Measurements from ENCODE around the gene OSTN. TPM values are rescaled to one million over a fixed set of nuclear protein-coding genes. Genes with fewer than 3 reads are reported as not detected.
A peak's percentile ranks its signal among the peaks of the same experiment; 100 is the strongest.

OSTN gene
- total RNA-seq, 3 donors from 2014 or later (not counting 1 experiment from before 2014, with no cell fraction given): not detected

- Histone ChIP-seq H3K36me3 (ENCODE audit: control insufficient read depth, insufficient read depth, low read length) (no peaks in the 10 kb centered on the region), H3K4me1 (ENCODE audit: control insufficient read depth, insufficient read depth, low read length) (no peaks in the 10 kb centered on the region), H3K27me3 (ENCODE audit: control insufficient read depth, insufficient read depth, low read length) (no peaks in the 10 kb centered on the region), H3K9me3 (ENCODE audit: control insufficient read depth, insufficient read depth, low read length) (no peaks in the 10 kb centered on the region), H3K4me3 (ENCODE audit: low read length) (no peak overlapping the region), H3K27ac (ENCODE audit: low read length) (no peak overlapping the region)
- intact Hi-C loops (cut with micrococcal nuclease): no loop called here
- H3K9me3 Mint-ChIP-seq: no peaks in the 10 kb centered on the region
- TF ChIP-seq CTCF (IDR thresholded peaks at IDR 0.05): no peak
- 69% methylated on average over 3 of the region's 5 CpGs for WGBS (ENCODE audit: insufficient coverage)
- H3K27ac Mint-ChIP-seq: no peak overlapping the region
- no peak for ATAC-seq
- DNase-seq: no peak
- H3K4me1 Mint-ChIP-seq: peaks cover 0 to 4% of the 10 kb centered on the region in 2 donors
- no peaks in the 10 kb centered on the region for H3K36me3 Mint-ChIP-seq
- no peaks in the 10 kb centered on the region for H3K27me3 Mint-ChIP-seq (ENCODE audit: low read depth in 2 of 2)
- no peak overlapping the region for H3K4me3 Mint-ChIP-seq
These were observed 93.4 kb downstream of the OSTN start for GRCh38 chr3:191292243-191293015.

- H3K27ac ChIP-seq (ENCODE audit: low read length): no peak overlapping the region
- Mint-ChIP-seq H3K36me3 (no peaks in the 10 kb centered on the region), H3K4me1 (peaks cover 0 to 4% of the 10 kb centered on the region in 2 donors), H3K27ac (no peak overlapping the region), H3K27me3 (ENCODE audit: low read depth in 2 of 2) (no peaks in the 10 kb centered on the region), H3K9me3 (no peaks in the 10 kb centered on the region), H3K4me3 (no peak overlapping the region)
- H3K9me3 ChIP-seq (ENCODE audit: control insufficient read depth, insufficient read depth, low read length): no peaks in the 10 kb centered on the region
- intact Hi-C loops (cut with micrococcal nuclease): no loop called here
- DNase-seq (no peak), ATAC-seq (no peak)
- no peak for TF ChIP-seq CTCF (IDR thresholded peaks at IDR 0.05)
- H3K4me1 ChIP-seq (ENCODE audit: control insufficient read depth, insufficient read depth, low read length): peaks cover 1% of the 10 kb centered on the region
- no peak overlapping the region for H3K4me3 ChIP-seq (ENCODE audit: low read length)
- no peaks in the 10 kb centered on the region for H3K36me3 ChIP-seq (ENCODE audit: control insufficient read depth, insufficient read depth, low read length)
- WGBS (ENCODE audit: insufficient coverage): 90% methylated on average over 1 of the region's 1 CpG
- no peaks in the 10 kb centered on the region for H3K27me3 ChIP-seq (ENCODE audit: control insufficient read depth, insufficient read depth, low read length)
These were observed 95.2 kb downstream of the OSTN start for GRCh38 chr3:191294291-191294690.

GRCh38 chr3:191296041-191296541 is 97.0 kb downstream of the OSTN start:
- H3K9me3 Mint-ChIP-seq: no peaks in the 10 kb centered on the region
- Histone ChIP-seq H3K27ac (ENCODE audit: low read length) (peak overlapping the region; percentile 12), H3K27me3 (ENCODE audit: control insufficient read depth, insufficient read depth, low read length) (no peaks in the 10 kb centered on the region), H3K9me3 (ENCODE audit: control insufficient read depth, insufficient read depth, low read length) (no peaks in the 10 kb centered on the region), H3K4me3 (ENCODE audit: low read length) (no peak overlapping the region), H3K4me1 (ENCODE audit: control insufficient read depth, insufficient read depth, low read length) (peaks cover 9% of the 10 kb centered on the region), H3K36me3 (ENCODE audit: control insufficient read depth, insufficient read depth, low read length) (no peaks in the 10 kb centered on the region)
- H3K4me1 Mint-ChIP-seq: no peaks in the 10 kb centered on the region
- H3K27ac Mint-ChIP-seq: no peak overlapping the region
- WGBS (ENCODE audit: insufficient coverage): 30% methylated on average over 2 of the region's 4 CpGs
- no peak for TF ChIP-seq CTCF (IDR thresholded peaks at IDR 0.05)
- intact Hi-C loops (cut with micrococcal nuclease): no loop called here
- H3K36me3 Mint-ChIP-seq: no peaks in the 10 kb centered on the region
- H3K27me3 Mint-ChIP-seq (ENCODE audit: low read depth in 2 of 2): no peaks in the 10 kb centered on the region
- ATAC-seq (no peak), DNase-seq (no peak)
- H3K4me3 Mint-ChIP-seq: no peak overlapping the region

GRCh38 chr3:191298846-191299245 is 99.8 kb downstream of the OSTN start:
- Mint-ChIP-seq H3K27ac (no peak overlapping the region), H3K27me3 (ENCODE audit: low read depth in 2 of 2) (no peaks in the 10 kb centered on the region), H3K4me3 (no peak overlapping the region), H3K9me3 (no peaks in the 10 kb centered on the region), H3K4me1 (no peaks in the 10 kb centered on the region), H3K36me3 (no peaks in the 10 kb centered on the region)
- intact Hi-C loops (cut with micrococcal nuclease): no loop called here
- H3K4me1 ChIP-seq (ENCODE audit: control insufficient read depth, insufficient read depth, low read length): peaks cover 9% of the 10 kb centered on the region
- DNase-seq (no peak), ATAC-seq (no peak)
- H3K27ac ChIP-seq (ENCODE audit: low read length): no peak overlapping the region
- H3K9me3 ChIP-seq (ENCODE audit: control insufficient read depth, insufficient read depth, low read length): no peaks in the 10 kb centered on the region
- no peak overlapping the region for H3K4me3 ChIP-seq (ENCODE audit: low read length)
- H3K27me3 ChIP-seq (ENCODE audit: control insufficient read depth, insufficient read depth, low read length): no peaks in the 10 kb centered on the region
- TF ChIP-seq CTCF (IDR thresholded peaks at IDR 0.05): no peak
- no peaks in the 10 kb centered on the region for H3K36me3 ChIP-seq (ENCODE audit: control insufficient read depth, insufficient read depth, low read length)

All from natural killer cell (primary cell).